Inferior parietal cortex (tissue), 1 donor: ENCODE data around the gene SLC44A3.

Experiments
- DNase-seq: peaks from one replicate; pipeline ENCODE4 v3.0.0-alpha.2; 2016; ENCODE audit errors: extremely low spot score

SLC44A3 gene

GRCh38 chr1:94873520-94874351 lies 53.6 kb downstream of the SLC44A3 start:
- peak; percentile 83 for DNase-seq

- DNase-seq, result no peak
Measured at GRCh38 chr1:94874423-94874822, 54.3 kb downstream of the SLC44A3 start.

GRCh38 chr1:94875794-94876193 lies 55.6 kb downstream of the SLC44A3 start:
- no peak for DNase-seq

- no peak for DNase-seq
Measured at GRCh38 chr1:94876362-94876761, 56.2 kb downstream of the SLC44A3 start.

GRCh38 chr1:94878329-94878728 lies 58.2 kb downstream of the SLC44A3 start:
- DNase-seq, result no peak

- DNase-seq, result peak; percentile 9
Measured at GRCh38 chr1:94883691-94884090, 63.5 kb downstream of the SLC44A3 start.

- peak; percentile 14 for DNase-seq
Measured at GRCh38 chr1:94884106-94884505, 63.9 kb downstream of the SLC44A3 start.

- no peak for DNase-seq
Measured at GRCh38 chr1:94884507-94884906, 64.3 kb downstream of the SLC44A3 start.

GRCh38 chr1:94886361-94886760 lies 66.2 kb downstream of the SLC44A3 start:
- DNase-seq, result no peak

GRCh38 chr1:94887106-94887505 lies 66.9 kb downstream of the SLC44A3 start:
- DNase-seq, result no peak

GRCh38 chr1:94887603-94888171 lies 67.5 kb downstream of the SLC44A3 start:
- no peak for DNase-seq

GRCh38 chr1:94888201-94888600 lies 68.0 kb downstream of the SLC44A3 start:
- DNase-seq, result no peak

- no peak for DNase-seq
Measured at GRCh38 chr1:94892604-94893254, 72.6 kb downstream of the SLC44A3 start.

- DNase-seq, result no peak
Measured at GRCh38 chr1:94894630-94895029, 74.5 kb downstream of the SLC44A3 start.

- DNase-seq, result no peak
Measured at GRCh38 chr1:94895518-94895917, 75.4 kb downstream of the SLC44A3 start.

GRCh38 chr1:94898491-94899385 lies 78.6 kb downstream of the SLC44A3 start:
- DNase-seq, result no peak

- DNase-seq, result no peak
Measured at GRCh38 chr1:94899756-94900155, 79.6 kb downstream of the SLC44A3 start.

GRCh38 chr1:94901841-94902240 lies 81.7 kb downstream of the SLC44A3 start:
- no peak for DNase-seq

GRCh38 chr1:94903280-94904009 lies 83.3 kb downstream of the SLC44A3 start:
- DNase-seq, result no peak

- no peak for DNase-seq
Measured at GRCh38 chr1:94905207-94905606, 85.0 kb downstream of the SLC44A3 start.

- DNase-seq, result no peak
Measured at GRCh38 chr1:94906382-94906781, 86.2 kb downstream of the SLC44A3 start.
